ENCODE measurements around the gene POLN. TPM values are rescaled to one million over a fixed set of nuclear protein-coding genes. Genes with fewer than 3 reads are reported as not detected.
A peak's percentile ranks its signal among the peaks of the same experiment; 100 is the strongest.

Gene POLN
- total RNA-seq, 2 experiments from 2014 or later: 0.91 to 1.3 TPM

GRCh38 chr4:2091990-2092668 lies 149.8 kb downstream of the POLN start:
- CTCF ChIA-PET: interaction anchor here (0.6 kb wide), 1 partner anchor 887 kb away, joined by 5 read pairs; no protein-coding TSS in a partner anchor
- Mint-ChIP-seq H3K4me1 (ENCODE audit: low read depth) (no peaks in the 10 kb centered on the region), H3K27me3 (ENCODE audit: low read depth) (no peaks in the 10 kb centered on the region), H3K9me3 (peaks cover 7% of the 10 kb centered on the region), H3K27ac (no peak overlapping the region), H3K36me3 (ENCODE audit: low read depth) (no peaks in the 10 kb centered on the region), H3K4me3 (no peak overlapping the region)
- intact Hi-C loops (cut with micrococcal nuclease): no loop called here
- no peak for DNase-seq

- DNase-seq: no peak
- peaks cover 2% of the 10 kb centered on the region for H3K9me3 Mint-ChIP-seq
- intact Hi-C loops (cut with micrococcal nuclease): no loop called here
- H3K4me3 Mint-ChIP-seq: no peak overlapping the region
- no peak overlapping the region for H3K27ac Mint-ChIP-seq
- no peaks in the 10 kb centered on the region for H3K27me3 Mint-ChIP-seq (ENCODE audit: low read depth)
- no peaks in the 10 kb centered on the region for H3K36me3 Mint-ChIP-seq (ENCODE audit: low read depth)
- CTCF ChIA-PET: no interaction called here
- no peaks in the 10 kb centered on the region for H3K4me1 Mint-ChIP-seq (ENCODE audit: low read depth)
These were observed 151.3 kb downstream of the POLN start for GRCh38 chr4:2090642-2091041.

- intact Hi-C loops (cut with micrococcal nuclease): no loop called here
- CTCF ChIA-PET: no interaction called here
- Mint-ChIP-seq H3K4me1 (ENCODE audit: low read depth) (no peaks in the 10 kb centered on the region), H3K27me3 (ENCODE audit: low read depth) (no peaks in the 10 kb centered on the region), H3K9me3 (peaks cover 2% of the 10 kb centered on the region), H3K4me3 (no peak overlapping the region), H3K36me3 (ENCODE audit: low read depth) (no peaks in the 10 kb centered on the region), H3K27ac (no peak overlapping the region)
- DNase-seq: no peak
These were observed 152.7 kb downstream of the POLN start for GRCh38 chr4:2089222-2089621.

- CTCF ChIA-PET: interaction anchor here (0.6 to 0.7 kb wide), 3 partner anchors 77 to 526 kb away, joined by 3 to 4 read pairs (median 4); no protein-coding TSS in a partner anchor
- Mint-ChIP-seq H3K36me3 (ENCODE audit: low read depth) (no peaks in the 10 kb centered on the region), H3K27me3 (ENCODE audit: low read depth) (no peaks in the 10 kb centered on the region), H3K27ac (no peak overlapping the region), H3K9me3 (peaks cover 2% of the 10 kb centered on the region), H3K4me3 (no peak overlapping the region), H3K4me1 (ENCODE audit: low read depth) (no peaks in the 10 kb centered on the region)
- intact Hi-C loops (cut with micrococcal nuclease): no loop called here
- no peak for DNase-seq
These were observed 154.8 kb downstream of the POLN start for GRCh38 chr4:2087170-2087569.

DNA sequence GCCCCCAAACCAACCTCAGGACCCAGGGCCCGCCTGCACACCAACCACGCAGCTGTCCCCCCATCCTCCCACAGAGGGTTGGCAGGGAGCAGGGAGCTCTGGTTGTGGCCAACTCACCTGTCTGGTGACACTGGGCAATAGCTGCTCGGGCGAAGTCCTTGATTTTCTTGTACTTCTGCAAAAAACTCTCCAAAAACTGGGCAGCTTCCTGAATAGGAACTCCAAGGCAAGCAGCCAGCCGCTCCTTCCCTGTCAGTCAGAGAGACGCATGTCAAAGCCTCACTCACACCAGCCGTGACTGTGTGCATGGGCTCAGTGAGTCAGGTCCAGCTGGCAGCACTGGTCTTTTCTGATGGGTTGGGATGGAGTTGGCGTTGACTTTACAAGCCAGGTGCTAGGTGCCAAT lies 156.4 kb downstream of the POLN start:
- Mint-ChIP-seq H3K36me3 (ENCODE audit: low read depth) (no peaks in the 10 kb centered on the region), H3K27ac (no peak overlapping the region), H3K27me3 (ENCODE audit: low read depth) (no peaks in the 10 kb centered on the region), H3K9me3 (peaks cover 2% of the 10 kb centered on the region), H3K4me1 (ENCODE audit: low read depth) (no peaks in the 10 kb centered on the region), H3K4me3 (no peak overlapping the region)
- CTCF ChIA-PET: interaction anchor here (0.6 kb wide), 1 partner anchor 137 kb away, joined by 3 read pairs; no protein-coding TSS in a partner anchor
- DNase-seq: no peak
- intact Hi-C loops (cut with micrococcal nuclease): no loop called here

DNA sequence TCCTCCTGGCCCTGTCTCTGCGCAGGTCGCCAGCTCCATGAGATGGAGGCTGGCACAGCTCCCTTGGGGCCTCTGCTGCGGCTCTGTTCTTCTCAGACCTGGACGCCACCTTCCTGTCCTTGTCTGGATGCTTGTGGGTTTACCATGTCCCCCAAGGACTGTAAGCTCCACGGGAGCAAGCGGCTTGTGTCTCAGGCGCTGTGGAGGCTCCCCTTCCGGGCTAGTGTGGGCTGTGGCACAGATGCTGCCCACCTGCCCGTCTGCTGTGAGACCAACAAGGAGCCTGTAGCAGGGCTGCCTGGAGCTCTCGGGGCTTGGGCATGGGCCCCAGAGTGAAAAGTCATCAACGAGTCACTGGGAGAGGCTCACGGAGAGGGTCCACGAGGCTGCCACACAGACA lies 157.6 kb downstream of the POLN start:
- H3K27me3 Mint-ChIP-seq (ENCODE audit: low read depth): no peaks in the 10 kb centered on the region
- H3K9me3 Mint-ChIP-seq: peaks cover 2% of the 10 kb centered on the region
- intact Hi-C loops (cut with micrococcal nuclease): no loop called here
- DNase-seq: no peak
- H3K4me3 Mint-ChIP-seq: no peak overlapping the region
- no peaks in the 10 kb centered on the region for H3K36me3 Mint-ChIP-seq (ENCODE audit: low read depth)
- H3K27ac Mint-ChIP-seq: no peak overlapping the region
- no peaks in the 10 kb centered on the region for H3K4me1 Mint-ChIP-seq (ENCODE audit: low read depth)
- CTCF ChIA-PET: no interaction called here

- Mint-ChIP-seq H3K27ac (no peak overlapping the region), H3K36me3 (ENCODE audit: low read depth) (no peaks in the 10 kb centered on the region), H3K9me3 (peaks cover 2% of the 10 kb centered on the region), H3K4me1 (ENCODE audit: low read depth) (no peaks in the 10 kb centered on the region), H3K4me3 (no peak overlapping the region), H3K27me3 (ENCODE audit: low read depth) (no peaks in the 10 kb centered on the region)
- DNase-seq: no peak
- intact Hi-C loops (cut with micrococcal nuclease): no loop called here
- CTCF ChIA-PET: interaction anchor here (1.2 kb wide), 1 partner anchor 22 kb away, joined by 3 read pairs; no protein-coding TSS in a partner anchor
These were observed 158.1 kb downstream of the POLN start for GRCh38 chr4:2083826-2084160.

DNA sequence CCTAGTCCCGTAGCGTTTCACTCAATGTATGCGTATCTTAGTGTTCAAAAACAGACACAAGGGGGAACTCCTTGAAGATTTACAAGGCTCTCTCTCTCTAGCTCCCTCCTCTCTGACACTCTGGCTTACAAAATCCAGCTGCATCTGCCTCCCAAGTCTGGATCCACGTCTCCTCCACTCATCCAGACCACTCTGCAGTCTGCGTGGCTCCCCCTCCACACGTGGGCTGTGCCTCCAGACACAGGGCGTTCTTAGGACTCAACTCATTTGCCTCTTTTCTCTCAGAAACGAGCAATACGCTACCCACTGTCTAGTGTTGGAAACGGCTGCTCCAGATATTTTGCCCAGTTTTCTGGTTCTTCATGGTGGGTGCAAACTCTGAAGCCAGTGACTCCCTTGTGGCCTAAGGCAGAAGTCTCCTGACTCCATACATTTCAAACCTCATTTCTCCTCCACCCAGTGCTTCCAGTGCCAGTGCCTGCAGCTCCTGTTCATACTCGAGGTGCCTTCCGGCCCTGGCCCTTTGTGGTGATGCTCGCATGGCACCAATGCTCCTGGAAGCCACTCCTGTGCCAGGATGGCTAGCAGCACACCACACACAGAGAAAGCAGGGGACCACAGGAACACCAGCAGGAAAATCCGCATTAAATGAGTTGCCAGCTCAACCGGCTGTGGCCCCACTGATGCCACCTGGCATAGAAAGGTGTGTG lies 158.7 kb downstream of the POLN start:
- CTCF ChIA-PET: interaction anchor here (1.2 kb wide), 1 partner anchor 23 kb away, joined by 3 read pairs; no protein-coding TSS in a partner anchor
- peak; percentile 2 for DNase-seq
- Mint-ChIP-seq H3K36me3 (ENCODE audit: low read depth) (no peaks in the 10 kb centered on the region), H3K4me1 (ENCODE audit: low read depth) (no peaks in the 10 kb centered on the region), H3K4me3 (no peak overlapping the region), H3K27ac (no peak overlapping the region), H3K27me3 (ENCODE audit: low read depth) (no peaks in the 10 kb centered on the region), H3K9me3 (peaks cover 2% of the 10 kb centered on the region)
- intact Hi-C loops (cut with micrococcal nuclease): no loop called here

GRCh38 chr4:2082627-2083026 lies 159.3 kb downstream of the POLN start:
- no peak overlapping the region for H3K27ac Mint-ChIP-seq
- intact Hi-C loops (cut with micrococcal nuclease): no loop called here
- CTCF ChIA-PET: interaction anchor here (1.2 kb wide), 1 partner anchor 23 kb away, joined by 3 read pairs; no protein-coding TSS in a partner anchor

DNA sequence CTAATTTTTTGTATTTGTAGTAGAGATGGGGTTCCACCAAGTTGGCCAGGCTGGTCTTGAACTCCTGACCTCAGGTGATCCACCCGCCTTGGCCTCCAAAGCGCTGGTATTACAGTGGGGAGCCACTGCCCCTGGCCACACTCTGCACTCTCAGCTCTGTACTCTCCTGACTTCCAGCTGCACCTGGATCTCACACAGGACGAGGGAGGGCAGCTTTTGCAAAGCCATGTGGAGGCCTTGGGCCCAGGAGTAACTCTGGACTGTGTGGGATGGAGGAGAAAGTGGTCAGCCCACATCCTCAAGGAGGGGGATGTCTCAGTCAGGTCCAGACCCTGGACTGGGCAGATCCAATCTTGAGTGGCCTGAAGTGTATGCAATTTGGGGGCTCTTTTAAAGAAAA lies 159.8 kb downstream of the POLN start:
- H3K27ac Mint-ChIP-seq: no peak overlapping the region
- intact Hi-C loops (cut with micrococcal nuclease): no loop called here
- no peak for DNase-seq
- no peaks in the 10 kb centered on the region for H3K9me3 Mint-ChIP-seq
- CTCF ChIA-PET: no interaction called here
- no peaks in the 10 kb centered on the region for H3K36me3 Mint-ChIP-seq (ENCODE audit: low read depth)
- no peaks in the 10 kb centered on the region for H3K27me3 Mint-ChIP-seq (ENCODE audit: low read depth)
- no peak overlapping the region for H3K4me3 Mint-ChIP-seq
- no peaks in the 10 kb centered on the region for H3K4me1 Mint-ChIP-seq (ENCODE audit: low read depth)

More at GRCh38 chr4:2082627-2083026, 159.3 kb downstream of the POLN start:
- no peak for DNase-seq
- no peaks in the 10 kb centered on the region for H3K27me3 Mint-ChIP-seq (ENCODE audit: low read depth)
- no peaks in the 10 kb centered on the region for H3K4me1 Mint-ChIP-seq (ENCODE audit: low read depth)
- no peaks in the 10 kb centered on the region for H3K36me3 Mint-ChIP-seq (ENCODE audit: low read depth)
- no peak overlapping the region for H3K4me3 Mint-ChIP-seq
- peaks cover 1% of the 10 kb centered on the region for H3K9me3 Mint-ChIP-seq

DNA sequence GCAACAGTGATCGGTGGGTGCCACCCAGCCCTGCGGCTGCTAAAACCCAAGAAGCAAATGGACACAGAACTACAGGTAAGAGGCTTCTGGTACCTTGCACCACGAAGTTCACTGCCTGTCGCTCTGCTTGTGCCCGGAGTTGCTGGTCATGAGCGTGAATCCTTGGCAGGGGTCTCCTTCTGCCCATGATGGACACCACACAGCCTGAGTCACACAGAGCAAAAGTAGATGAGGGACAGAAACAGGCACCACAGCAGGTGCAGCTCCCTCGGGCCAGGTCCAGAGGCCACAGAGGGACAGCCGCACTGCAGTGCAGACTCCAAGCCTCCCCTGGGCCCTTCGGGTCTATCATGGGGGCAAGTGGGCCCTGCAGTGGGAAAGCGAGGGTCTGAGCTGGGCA lies 160.4 kb downstream of the POLN start:
- no peaks in the 10 kb centered on the region for H3K27me3 Mint-ChIP-seq (ENCODE audit: low read depth)
- intact Hi-C loops (cut with micrococcal nuclease): no loop called here
- CTCF ChIA-PET: no interaction called here
- H3K4me1 Mint-ChIP-seq (ENCODE audit: low read depth): no peaks in the 10 kb centered on the region
- DNase-seq: no peak
- H3K36me3 Mint-ChIP-seq (ENCODE audit: low read depth): no peaks in the 10 kb centered on the region
- H3K27ac Mint-ChIP-seq: no peak overlapping the region
- H3K9me3 Mint-ChIP-seq: no peaks in the 10 kb centered on the region
- H3K4me3 Mint-ChIP-seq: no peak overlapping the region

DNA sequence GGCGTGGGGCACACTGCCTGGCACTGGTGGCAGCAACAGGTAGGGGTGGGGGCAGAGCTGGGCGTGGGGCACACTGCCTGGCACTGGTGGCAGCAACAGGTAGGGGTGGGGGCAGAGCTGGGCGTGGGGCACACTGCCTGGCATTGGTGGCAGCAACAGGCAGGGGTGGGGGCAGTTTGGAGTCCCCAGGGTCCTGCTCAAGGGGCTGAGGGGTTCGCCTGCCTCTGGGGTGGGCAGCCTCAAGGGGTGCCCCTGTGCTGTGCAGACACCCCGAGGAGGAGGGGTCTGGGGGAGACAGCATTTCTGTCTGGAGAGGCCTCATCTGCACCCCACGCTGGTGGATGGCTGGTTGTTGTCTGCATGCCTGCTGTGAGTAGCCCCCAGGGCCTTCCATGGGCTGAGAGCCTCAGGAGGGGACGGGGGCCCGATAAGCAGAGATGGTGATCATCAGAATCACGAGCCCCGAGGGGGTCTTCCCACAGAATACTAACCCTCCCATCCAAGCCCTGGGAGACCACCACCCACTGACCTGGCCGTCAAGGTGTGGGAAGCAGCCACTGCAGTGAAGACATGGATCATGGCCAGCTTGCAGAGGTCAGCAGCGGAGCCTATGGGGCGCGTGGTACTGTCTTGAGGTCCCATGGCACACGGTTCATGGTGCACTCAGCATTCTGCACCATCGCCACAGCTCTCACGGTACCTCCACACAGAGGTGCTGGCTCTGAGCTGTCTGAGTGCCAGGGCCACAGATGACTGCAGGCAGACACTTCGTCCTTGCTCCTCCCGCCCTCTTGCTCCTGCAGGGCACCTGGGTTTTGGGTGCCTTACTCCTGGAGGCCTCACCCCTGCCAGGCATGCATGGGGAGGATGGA lies 161.3 kb downstream of the POLN start:
- intact Hi-C loops (cut with micrococcal nuclease): no loop called here

More for the DNA sequence above, 161.3 kb downstream of the POLN start:
- no peak overlapping the region for H3K27ac Mint-ChIP-seq
- no peaks in the 10 kb centered on the region for H3K27me3 Mint-ChIP-seq (ENCODE audit: low read depth)
- H3K36me3 Mint-ChIP-seq (ENCODE audit: low read depth): no peaks in the 10 kb centered on the region
- H3K4me3 Mint-ChIP-seq: no peak overlapping the region
- H3K4me1 Mint-ChIP-seq (ENCODE audit: low read depth): no peaks in the 10 kb centered on the region
- CTCF ChIA-PET: no interaction called here
- DNase-seq: no peak
- H3K9me3 Mint-ChIP-seq: no peaks in the 10 kb centered on the region

Measured in activated naive CD4-positive, alpha-beta T cell treated with anti-CD3 and anti-CD28 coated beads for 36 hours (primary cell).